Loucy (cell line): ENCODE results near the gene LYPLA2.

ENCODE experiments used
- H2AFZ ChIP-seq: fragments of 200-600 bp; sonication (generic); 2 replicates; pipeline ENCODE4 v1.6.0; 2016; ENCODE audit warnings: antibody characterized with exemption, mild to moderate bottlenecking, low read length, moderate library complexity
- H3F3A ChIP-seq: fragments of 200-600 bp; 2 replicates; pipeline ENCODE4 v1.6.0; 2016; ENCODE audit warnings: antibody characterized with exemption, low read depth, mild to moderate bottlenecking
- H3K27me3 ChIP-seq: fragments of 200-600 bp; sonication (generic); 2 replicates; pipeline ENCODE4 v1.6.1; 2014; ENCODE audit warnings: low read length, mild to moderate bottlenecking; ENCODE audit not compliant: insufficient read depth, poor library complexity, severe bottlenecking
- H3K36me3 ChIP-seq: fragments of 200-600 bp; sonication (generic); 2 replicates; pipeline ENCODE4 v1.6.1; 2016; ENCODE audit warnings: low read length; ENCODE audit not compliant: insufficient read depth
- H3K4me1 ChIP-seq: fragments of 200-600 bp; sonication (generic); 2 replicates; pipeline ENCODE4 v1.5.1; 2014; ENCODE audit warnings: low read length, mild to moderate bottlenecking; ENCODE audit not compliant: insufficient read depth, poor library complexity, severe bottlenecking
- H3K4me2 ChIP-seq: fragments of 200-600 bp; sonication (generic); 2 replicates; pipeline ENCODE4 v1.6.0; 2014; ENCODE audit warnings: antibody characterized with exemption, low read length, low read depth, mild to moderate bottlenecking; ENCODE audit not compliant: poor library complexity, severe bottlenecking
- H3K4me3 ChIP-seq: fragments of 200-600 bp; sonication (generic); 2 replicates; pipeline ENCODE4 v1.5.1; 2014; ENCODE audit warnings: low read length, mild to moderate bottlenecking, mixed read lengths; ENCODE audit not compliant: poor library complexity, severe bottlenecking
- H3K79me2 ChIP-seq: fragments of 200-600 bp; sonication (generic); 2 replicates; pipeline ENCODE4 v1.6.1; 2014; ENCODE audit warnings: low read length; ENCODE audit not compliant: insufficient read depth
- H3K9ac ChIP-seq: fragments of 200-600 bp; sonication (generic); 2 replicates; pipeline ENCODE4 v1.6.0; 2014; ENCODE audit warnings: mild to moderate bottlenecking, low read depth, low read length, moderate library complexity; ENCODE audit not compliant: poor library complexity, severe bottlenecking
- H3K9me2 ChIP-seq: fragments of 200-600 bp; sonication (generic); replicated peaks from 2 replicates; pipeline ENCODE4 v1.6.1; 2016; ENCODE audit warnings: low read depth, low read length, mixed read lengths
- H3K9me3 ChIP-seq: fragments of 200-600 bp; sonication (generic); 2 replicates; pipeline ENCODE4 v1.6.1; 2014; ENCODE audit warnings: mild to moderate bottlenecking, antibody characterized with exemption, low read length, low read depth; ENCODE audit not compliant: insufficient read depth
- H4K20me1 ChIP-seq: fragments of 200-600 bp; sonication (generic); 2 replicates; pipeline ENCODE4 v1.6.0; 2014; ENCODE audit warnings: antibody characterized with exemption, low read length, mild to moderate bottlenecking; ENCODE audit not compliant: insufficient read depth, poor library complexity, severe bottlenecking
- CTCF ChIP-seq: fragments of 200-600 bp; sonication (generic); conservative IDR thresholded peaks from 2 replicates; pipeline ENCODE4 v1.5.1; 2014; ENCODE audit warnings: mild to moderate bottlenecking, antibody characterized with exemption, low read length
- EZH2phosphoT487 ChIP-seq: fragments of 200-600 bp; IDR thresholded peaks from 2 replicates; pipeline ENCODE4 v1.6.1; 2018; ENCODE audit warnings: antibody characterized with exemption, mild to moderate bottlenecking, moderate library complexity, borderline replicate concordance

The LYPLA2 gene

GRCh38 chr1:23784846-23785245 is 6.1 kb upstream of the LYPLA2 start:
- Histone ChIP-seq H3K36me3 (peaks cover 30% of the 10 kb centered on the region; the same call in 1 of the 2 replicates), H3K27me3 (no peaks in the 10 kb centered on the region), H4K20me1 (peaks cover 8% of the 10 kb centered on the region), H3K9me3 (no peaks in the 10 kb centered on the region), H3K9me2 (no peaks in the 10 kb centered on the region), H3F3A (peaks cover 8% of the 10 kb centered on the region; the same call in 1 of the 2 replicates), H3K79me2 (peaks cover 31% of the 10 kb centered on the region), H3K4me1 (peaks cover 2% of the 10 kb centered on the region), H3K9ac (no peak overlapping the region), H3K4me3 (no peak overlapping the region), H3K4me2 (no peak overlapping the region), H2AFZ (no peak overlapping the region)
- TF ChIP-seq EZH2phosphoT487 (no peak), CTCF (no peak)

GRCh38 chr1:23787701-23788100 is 3.2 kb upstream of the LYPLA2 start:
- Histone ChIP-seq H3K4me3 (no peak overlapping the region), H3K9me3 (no peaks in the 10 kb centered on the region), H4K20me1 (peaks cover 14% of the 10 kb centered on the region), H3F3A (peaks cover 8% of the 10 kb centered on the region; the same call in 1 of the 2 replicates), H2AFZ (no peak overlapping the region), H3K36me3 (peaks cover 30% of the 10 kb centered on the region; the same call in 1 of the 2 replicates), H3K4me1 (peaks cover 8% of the 10 kb centered on the region), H3K9ac (no peak overlapping the region), H3K27me3 (peaks cover 4% of the 10 kb centered on the region), H3K4me2 (no peak overlapping the region), H3K79me2 (peaks cover 33% of the 10 kb centered on the region), H3K9me2 (no peaks in the 10 kb centered on the region)
- TF ChIP-seq EZH2phosphoT487 (no peak), CTCF (no peak)

GRCh38 chr1:23788695-23789094 is 2.2 kb upstream of the LYPLA2 start:
- no peak overlapping the region for H3K4me3 ChIP-seq

More at GRCh38 chr1:23788695-23789094, 2.2 kb upstream of the LYPLA2 start:
- Histone ChIP-seq H3F3A (peaks cover 8% of the 10 kb centered on the region; the same call in 1 of the 2 replicates), H3K9me2 (no peaks in the 10 kb centered on the region), H2AFZ (no peak overlapping the region), H3K4me1 (peaks cover 12% of the 10 kb centered on the region), H4K20me1 (peaks cover 18% of the 10 kb centered on the region), H3K79me2 (peaks cover 40% of the 10 kb centered on the region), H3K9me3 (no peaks in the 10 kb centered on the region), H3K36me3 (peaks cover 30% of the 10 kb centered on the region; the same call in 1 of the 2 replicates), H3K27me3 (peaks cover 4% of the 10 kb centered on the region), H3K4me2 (no peak overlapping the region), H3K9ac (no peak overlapping the region)
- no peak for TF ChIP-seq EZH2phosphoT487
- no peak for TF ChIP-seq CTCF
